Activated CD4-positive, alpha-beta T cell treated with anti-CD3 and anti-CD28 coated beads, Interleukin-2, amount 10 ng/mL, durations not matched to agents 7 days and 5 days (primary cell): Measurements from ENCODE around the gene CDC23. TPM values are rescaled to one million over a fixed set of nuclear protein-coding genes. Genes with fewer than 3 reads are reported as not detected.
"Not testable (repeated sequence)": the region's sequence is repeated elsewhere in the genome, so short reads cannot be mapped to it uniquely, and the experiment has no call there.

ENCODE experiments used
- CTCF ChIA-PET: fragments of 350-600 bp; sonication (Branson Sonifier 250); formaldehyde crosslinking; loops from one replicate; lab custom pipeline; 2021; ENCODE audit warnings: antibody characterized with exemption; lab: Charles Lee
- POLR2A ChIA-PET: fragments of 350-600 bp; sonication (Branson Sonifier 250); formaldehyde crosslinking; loops from one replicate; lab custom pipeline; 2021; ENCODE audit warnings: antibody characterized with exemption; lab: Charles Lee
- DNase-seq: peaks from one replicate; pipeline ENCODE4 v3.0.0-alpha.2; 2020
- H3K27ac Mint-ChIP-seq: one replicate; pipeline ENCODE4 v1.8.0; 2021; ENCODE audit warnings: mild to moderate bottlenecking, moderate library complexity, mixed read lengths
- H3K27me3 Mint-ChIP-seq: one replicate; pipeline ENCODE4 v1.8.0; 2021; ENCODE audit warnings: mixed read lengths
- H3K36me3 Mint-ChIP-seq: one replicate; pipeline ENCODE4 v1.8.0; 2021; ENCODE audit warnings: low read depth, mixed read lengths
- H3K4me1 Mint-ChIP-seq: one replicate; pipeline ENCODE4 v1.8.0; 2021; ENCODE audit warnings: mixed read lengths
- H3K4me3 Mint-ChIP-seq: one replicate; pipeline ENCODE4 v1.8.0; 2021; ENCODE audit warnings: mild to moderate bottlenecking, moderate library complexity, mixed read lengths
- H3K9me3 Mint-ChIP-seq: one replicate; pipeline ENCODE4 v1.8.0; 2021; ENCODE audit warnings: mixed read lengths
- total RNA-seq, 2 experiments: library from RNA; stranded (reverse); gene quantifications; one replicate each; pipeline ENCODE4 v1.2.3, GENCODE V29; 2021

CDC23 gene
- total RNA-seq, 2 experiments from 2014 or later: 32.2 to 34.6 TPM

DNA sequence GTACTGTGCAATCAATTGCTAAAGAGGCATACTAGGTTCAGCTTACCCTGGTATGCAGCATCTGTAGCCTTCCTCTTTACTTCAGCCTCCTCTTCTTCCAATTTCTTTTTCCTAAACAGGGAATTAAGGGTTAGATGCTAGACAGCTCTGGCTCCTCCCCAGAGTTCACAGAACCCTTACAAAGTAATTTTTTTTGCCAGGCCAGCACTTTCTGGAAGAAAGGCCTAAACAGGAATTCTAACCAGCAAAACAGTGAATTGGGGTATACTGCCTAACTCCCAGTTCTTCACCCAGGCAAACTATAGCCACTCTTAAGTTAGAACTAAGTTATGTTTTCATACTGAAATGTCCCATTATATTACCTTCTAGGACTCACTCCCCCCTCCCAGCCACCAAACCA, 42.8 kb downstream of the CDC23 start:
- peaks cover 66% of the 10 kb centered on the region for H3K36me3 Mint-ChIP-seq
- no peak overlapping the region for H3K4me3 Mint-ChIP-seq
- peaks cover 4% of the 10 kb centered on the region for H3K4me1 Mint-ChIP-seq
- no peaks in the 10 kb centered on the region for H3K9me3 Mint-ChIP-seq
- CTCF ChIA-PET: interaction anchor here (0.6 to 0.9 kb wide), 3 partner anchors 21 to 128 kb away, joined by 3 to 4 read pairs (median 3); no protein-coding TSS in a partner anchor
- DNase-seq: no peak
- POLR2A ChIA-PET: no interaction called here
- H3K27ac Mint-ChIP-seq: no peak overlapping the region
- no peaks in the 10 kb centered on the region for H3K27me3 Mint-ChIP-seq

DNA sequence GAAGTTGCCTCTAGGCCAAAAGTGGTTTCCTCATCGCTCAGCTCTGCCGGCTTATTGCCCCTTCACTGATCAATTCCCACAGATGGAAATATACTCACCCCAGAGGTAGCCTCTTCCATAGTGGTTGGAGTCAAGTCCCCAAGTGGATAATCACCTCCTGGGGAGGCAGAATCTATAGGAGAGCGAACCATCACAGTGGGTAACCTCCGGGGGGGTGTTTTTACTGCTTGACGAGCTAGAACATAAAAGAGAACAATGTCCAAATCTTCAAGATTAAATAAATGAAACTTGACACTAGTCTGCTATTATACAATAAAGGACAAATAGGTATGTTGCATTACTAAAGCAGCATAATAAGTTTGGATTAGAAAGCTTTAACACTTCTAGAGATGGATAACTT, 44.0 kb downstream of the CDC23 start:
- Mint-ChIP-seq H3K36me3 (peaks cover 73% of the 10 kb centered on the region), H3K27me3 (no peaks in the 10 kb centered on the region), H3K4me3 (no peak overlapping the region), H3K27ac (no peak overlapping the region), H3K9me3 (no peaks in the 10 kb centered on the region), H3K4me1 (peaks cover 4% of the 10 kb centered on the region)
- CTCF ChIA-PET: interaction anchor here (0.9 to 1.0 kb wide), 2 partner anchors 22 to 184 kb away, joined by 3 read pairs; no protein-coding TSS in a partner anchor
- no peak for DNase-seq
- POLR2A ChIA-PET: no interaction called here

DNA sequence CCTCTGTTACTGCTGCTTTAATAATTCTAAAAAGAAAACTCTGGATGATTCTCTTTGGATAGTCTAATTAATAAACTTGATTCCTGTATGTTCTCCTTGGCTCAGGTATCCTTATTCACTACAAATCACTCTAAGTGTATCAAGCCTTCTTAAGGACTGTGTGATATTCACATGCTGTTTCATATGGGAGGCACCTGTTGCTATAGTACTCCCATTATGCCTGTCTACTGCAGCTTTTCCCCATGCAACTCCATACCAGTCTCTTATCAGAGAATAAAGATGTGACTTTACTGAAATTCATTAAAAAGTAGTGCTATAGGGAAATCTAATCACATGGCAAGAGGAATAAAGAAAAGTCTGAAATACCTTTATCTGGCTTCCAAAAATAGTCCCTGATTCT, 49.4 kb downstream of the CDC23 start:
- CTCF ChIA-PET: interaction anchor here (1.0 kb wide), 1 partner anchor 16 kb away, joined by 4 read pairs; no protein-coding TSS in a partner anchor

DNA sequence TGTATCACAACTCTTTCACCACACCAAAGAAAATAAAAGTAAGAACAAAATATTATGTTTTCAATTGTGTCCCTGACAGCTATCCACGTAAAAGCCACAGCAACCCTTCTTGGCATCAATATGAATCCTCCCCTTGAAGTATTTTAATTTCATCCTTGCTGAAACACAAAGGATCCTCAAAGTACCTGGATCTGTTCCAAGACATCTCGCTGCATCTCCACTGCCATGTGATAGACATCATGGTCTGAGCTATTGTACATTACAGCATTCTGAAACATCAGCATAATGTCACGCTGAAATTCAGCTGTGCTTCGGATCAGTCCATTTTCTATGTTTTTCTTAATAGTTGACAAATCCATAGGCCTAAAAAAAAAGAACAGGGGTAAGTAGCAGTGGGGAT, 52.4 kb downstream of the CDC23 start:
- ChIA-PET CTCF (no interaction called here), POLR2A (no interaction called here)
- Mint-ChIP-seq H3K9me3 (no peaks in the 10 kb centered on the region), H3K4me1 (no peaks in the 10 kb centered on the region), H3K27me3 (no peaks in the 10 kb centered on the region), H3K36me3 (peaks cover 74% of the 10 kb centered on the region), H3K4me3 (no peak overlapping the region), H3K27ac (no peak overlapping the region)
- DNase-seq: no peak

More for the DNA sequence above, 49.4 kb downstream of the CDC23 start:
- H3K4me1 Mint-ChIP-seq: no peaks in the 10 kb centered on the region
- H3K36me3 Mint-ChIP-seq: peaks cover 81% of the 10 kb centered on the region
- no peaks in the 10 kb centered on the region for H3K27me3 Mint-ChIP-seq
- H3K9me3 Mint-ChIP-seq: no peaks in the 10 kb centered on the region
- no peak overlapping the region for H3K27ac Mint-ChIP-seq
- DNase-seq: no peak
- H3K4me3 Mint-ChIP-seq: no peak overlapping the region
- POLR2A ChIA-PET: no interaction called here

GRCh38 chr5:138159666-138160065, 53.5 kb downstream of the CDC23 start:
- CTCF ChIA-PET: no interaction called here
- no peaks in the 10 kb centered on the region for H3K9me3 Mint-ChIP-seq

GRCh38 chr5:138157626-138158025, 55.5 kb downstream of the CDC23 start:
- H3K27ac Mint-ChIP-seq: no peak overlapping the region
- no peak for DNase-seq
- CTCF ChIA-PET: interaction anchor here (0.7 kb wide), 1 partner anchor 545 kb away, joined by 3 read pairs; no protein-coding TSS in a partner anchor
- H3K4me1 Mint-ChIP-seq: no peaks in the 10 kb centered on the region
- no peaks in the 10 kb centered on the region for H3K27me3 Mint-ChIP-seq
- H3K36me3 Mint-ChIP-seq: peaks cover 51% of the 10 kb centered on the region
- POLR2A ChIA-PET: no interaction called here
- H3K9me3 Mint-ChIP-seq: no peaks in the 10 kb centered on the region
- H3K4me3 Mint-ChIP-seq: no peak overlapping the region

More at GRCh38 chr5:138159666-138160065, 53.5 kb downstream of the CDC23 start:
- Mint-ChIP-seq H3K36me3 (peaks cover 67% of the 10 kb centered on the region), H3K4me3 (no peak overlapping the region), H3K4me1 (no peaks in the 10 kb centered on the region), H3K27ac (no peak overlapping the region), H3K27me3 (no peaks in the 10 kb centered on the region)
- POLR2A ChIA-PET: no interaction called here
- no peak for DNase-seq

DNA sequence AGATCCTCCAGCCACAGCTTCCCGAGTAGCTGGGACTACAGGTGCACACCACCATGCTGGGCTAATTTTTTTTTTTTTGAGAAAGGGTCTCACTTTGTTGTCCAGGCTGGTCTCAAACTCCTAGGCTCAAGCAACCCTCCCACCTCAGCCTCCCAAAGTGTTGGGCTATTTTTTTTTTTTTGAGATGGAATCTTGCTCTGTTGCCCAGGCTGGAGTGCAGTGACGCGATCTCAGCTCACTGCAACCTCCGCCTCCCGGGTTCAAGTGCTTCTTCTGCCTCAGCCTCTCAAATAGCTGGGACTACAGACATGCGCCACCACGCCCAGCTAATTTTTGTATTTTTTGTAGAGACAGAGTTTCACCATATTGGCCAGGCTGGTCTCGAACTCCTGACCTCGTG, 57.1 kb downstream of the CDC23 start:
- H3K27ac Mint-ChIP-seq, H3K4me3 Mint-ChIP-seq, POLR2A ChIA-PET, H3K27me3 Mint-ChIP-seq, DNase-seq, H3K9me3 Mint-ChIP-seq, H3K4me1 Mint-ChIP-seq: not testable (repeated sequence)
- CTCF ChIA-PET: interaction anchor here (0.7 to 1.1 kb wide), 3 partner anchors 18 to 393 kb away, joined by 3 to 5 read pairs (median 3); partner anchors contain the start of gene KDM3B
- H3K36me3 Mint-ChIP-seq: peaks cover 40% of the 10 kb centered on the region

DNA sequence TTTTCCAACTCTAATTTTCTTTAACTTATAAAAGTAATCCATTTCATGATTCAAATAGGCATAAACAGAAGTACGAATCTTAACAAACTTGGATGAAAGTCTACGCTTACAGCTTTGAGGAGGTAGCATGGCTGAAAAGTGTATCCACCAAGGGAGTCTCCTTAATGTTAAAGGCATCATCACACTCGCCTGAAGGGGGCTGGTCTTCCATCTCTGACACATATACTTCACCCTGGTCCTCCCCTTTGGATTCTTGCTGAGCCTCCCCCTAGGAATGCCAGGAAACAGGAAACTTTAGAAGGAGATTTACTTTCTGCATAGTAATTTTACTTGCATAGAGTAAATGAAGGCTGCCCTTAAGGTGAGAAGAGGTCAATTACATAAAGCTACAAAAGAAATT, 63.6 kb downstream of the CDC23 start:
- Mint-ChIP-seq H3K27me3 (no peaks in the 10 kb centered on the region), H3K27ac (no peak overlapping the region), H3K9me3 (no peaks in the 10 kb centered on the region), H3K4me1 (no peaks in the 10 kb centered on the region), H3K36me3 (no peaks in the 10 kb centered on the region), H3K4me3 (no peak overlapping the region)
- POLR2A ChIA-PET: no interaction called here
- CTCF ChIA-PET: interaction anchor here (0.6 to 1.1 kb wide), 5 partner anchors 20 to 591 kb away, joined by 3 to 4 read pairs (median 3); no protein-coding TSS in a partner anchor
- DNase-seq: no peak

DNA sequence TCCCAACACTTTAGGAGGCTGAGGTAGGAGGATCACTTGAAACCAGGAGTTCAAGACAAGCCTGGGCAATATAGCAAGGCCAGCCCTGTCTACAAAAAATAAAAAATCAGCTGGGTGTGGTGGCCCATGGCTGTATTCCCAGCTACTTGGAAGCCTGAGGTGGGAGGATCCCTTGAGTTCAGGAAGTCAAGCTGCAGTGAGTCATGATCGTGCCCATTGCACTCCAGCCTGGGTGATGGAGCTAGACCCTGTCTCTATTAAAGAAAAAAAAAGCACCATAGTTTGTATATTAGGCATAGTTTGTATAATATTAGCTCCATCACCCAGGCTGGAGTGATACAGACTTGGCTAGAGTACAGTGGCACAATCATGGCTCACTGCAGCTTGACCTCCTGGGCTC, 64.3 kb downstream of the CDC23 start:
- ChIA-PET CTCF (interaction anchor here (0.6 to 1.6 kb wide), 5 partner anchors 16 to 392 kb away, joined by 3 to 15 read pairs (median 3); no protein-coding TSS in a partner anchor), POLR2A (no interaction called here)
- DNase-seq: no peak
- Mint-ChIP-seq H3K4me1 (no peaks in the 10 kb centered on the region), H3K27ac (no peak overlapping the region), H3K27me3 (no peaks in the 10 kb centered on the region), H3K4me3 (no peak overlapping the region), H3K9me3 (no peaks in the 10 kb centered on the region), H3K36me3 (no peaks in the 10 kb centered on the region)

DNA sequence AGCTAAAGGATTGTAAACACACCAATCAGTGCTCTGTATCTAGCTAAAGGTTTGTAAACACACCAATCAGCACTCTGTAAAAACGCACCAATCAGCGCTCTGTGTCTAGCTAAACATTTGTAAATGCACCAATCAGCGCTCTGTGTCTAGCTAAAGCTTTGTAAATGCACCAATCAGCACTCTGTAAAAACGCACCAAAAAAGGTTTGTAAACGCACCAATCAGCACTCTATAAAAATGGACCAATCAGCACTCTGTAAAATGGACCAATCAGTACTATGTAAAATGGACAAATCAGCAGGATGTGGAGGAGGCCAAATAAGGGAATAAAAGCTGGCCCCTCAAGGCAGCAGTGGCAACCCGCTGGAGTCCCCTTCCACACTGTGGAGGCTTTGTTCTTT, 69.5 kb downstream of the CDC23 start:
- H3K27me3 Mint-ChIP-seq, DNase-seq, H3K9me3 Mint-ChIP-seq, H3K36me3 Mint-ChIP-seq, POLR2A ChIA-PET, H3K4me3 Mint-ChIP-seq, H3K4me1 Mint-ChIP-seq, H3K27ac Mint-ChIP-seq: not testable (repeated sequence)
- CTCF ChIA-PET: interaction anchor here (0.6 to 1.2 kb wide), 3 partner anchors 66 to 365 kb away, joined by 3 to 4 read pairs (median 3); no protein-coding TSS in a partner anchor

DNA sequence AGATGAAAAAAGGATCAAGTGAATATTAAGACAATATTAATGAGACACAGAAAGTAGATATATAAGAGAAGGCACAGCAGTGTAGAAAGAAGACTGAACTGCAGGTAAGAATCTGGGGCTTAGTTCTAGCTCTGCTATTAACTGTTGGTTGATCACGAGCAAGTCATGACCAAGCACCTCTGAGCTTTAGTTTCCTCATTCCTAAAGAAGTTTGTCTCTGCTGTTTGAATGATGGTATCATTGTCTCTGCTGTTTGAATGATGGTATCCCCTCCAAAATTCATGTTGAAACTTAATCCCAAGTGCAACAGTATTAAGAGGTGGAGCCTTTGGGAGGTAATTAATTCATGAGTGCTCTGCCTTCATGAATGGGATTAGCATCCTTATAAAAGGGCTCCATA, 71.4 kb downstream of the CDC23 start:
- DNase-seq: no peak
- Mint-ChIP-seq H3K4me3 (no peak overlapping the region), H3K27ac (no peak overlapping the region), H3K4me1 (peaks cover 6% of the 10 kb centered on the region), H3K9me3 (no peaks in the 10 kb centered on the region), H3K27me3 (peaks cover 8% of the 10 kb centered on the region), H3K36me3 (no peaks in the 10 kb centered on the region)
- ChIA-PET POLR2A (no interaction called here), CTCF (interaction anchor here (1.2 to 2.2 kb wide), 2 partner anchors 8 to 28 kb away, joined by 3 to 7 read pairs; no protein-coding TSS in a partner anchor)

DNA sequence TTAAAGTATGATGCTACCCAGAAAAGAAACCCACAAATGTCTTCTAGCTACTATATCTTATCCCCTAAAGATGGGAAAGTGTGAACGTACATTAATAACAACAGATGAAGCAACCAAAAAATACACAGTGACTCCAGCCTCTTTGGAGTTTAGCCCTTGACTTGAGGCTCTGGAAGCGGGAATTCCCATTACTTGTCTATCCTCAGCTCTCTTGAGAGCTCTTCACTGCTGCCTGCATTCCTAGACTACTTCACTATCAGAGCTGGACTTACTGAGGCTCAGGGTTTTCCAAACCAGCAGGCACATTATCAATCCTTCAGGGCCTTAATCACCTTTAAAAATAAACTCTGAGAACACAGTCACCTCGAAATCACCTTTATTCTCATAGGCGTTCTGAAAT, 72.9 kb downstream of the CDC23 start:
- no peak overlapping the region for H3K4me3 Mint-ChIP-seq
- ChIA-PET POLR2A (no interaction called here), CTCF (interaction anchor here (0.6 kb wide), 1 partner anchor 9 kb away, joined by 3 read pairs; no protein-coding TSS in a partner anchor)
- no peak for DNase-seq
- no peaks in the 10 kb centered on the region for H3K36me3 Mint-ChIP-seq
- peaks cover 12% of the 10 kb centered on the region for H3K27me3 Mint-ChIP-seq
- no peaks in the 10 kb centered on the region for H3K9me3 Mint-ChIP-seq
- no peak overlapping the region for H3K27ac Mint-ChIP-seq
- peaks cover 6% of the 10 kb centered on the region for H3K4me1 Mint-ChIP-seq

DNA sequence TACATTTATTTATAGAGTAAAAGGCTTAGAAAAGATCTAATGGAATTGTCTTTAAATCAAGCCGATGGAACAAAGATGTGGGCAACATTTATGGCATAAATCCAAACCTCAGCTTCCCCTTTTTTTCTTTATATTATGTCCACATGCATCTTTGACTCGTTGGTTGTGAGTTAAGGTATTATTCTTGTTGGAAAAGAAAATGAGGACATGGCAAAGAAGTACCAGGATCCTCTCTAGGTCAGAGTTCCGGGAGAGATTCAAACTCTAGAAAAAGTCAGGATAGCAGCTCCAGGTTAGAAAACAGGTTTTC, 73.4 kb downstream of the CDC23 start:
- Mint-ChIP-seq H3K4me1 (peaks cover 6% of the 10 kb centered on the region), H3K27me3 (peaks cover 12% of the 10 kb centered on the region), H3K36me3 (no peaks in the 10 kb centered on the region), H3K4me3 (no peak overlapping the region), H3K27ac (no peak overlapping the region), H3K9me3 (no peaks in the 10 kb centered on the region)
- CTCF ChIA-PET: interaction anchor here (0.6 kb wide), 1 partner anchor 8 kb away, joined by 3 read pairs; no protein-coding TSS in a partner anchor
- POLR2A ChIA-PET: no interaction called here
- DNase-seq: no peak
